A549 (cell line): ENCODE results near the gene CCL4. TPM values are rescaled to one million over a fixed set of nuclear protein-coding genes. Genes with fewer than 3 reads are reported as not detected.

ENCODE experiments used
- ATAC-seq, 2 experiments: fragments of 200-7000 bp in 1 of 2; fragments of >200 bp in 1 of 2; cut with Nextera tagmentation in 1 of 2; cut with Tn5 transposase in 1 of 2; 3 replicates each; pipeline versions ENCODE4 v1.8.0 to v1.9.1; 2018 to 2020; ENCODE audit warnings: mild to moderate bottlenecking in 1 of 2, moderate library complexity in 1 of 2
- CTCF ChIA-PET: fragments of 300-600 bp; sonication (Branson Sonifier 250); formaldehyde crosslinking; extraction: SDS; loops from one replicate; lab custom pipeline; 2021; ENCODE audit warnings: antibody characterized with exemption, inconsistent platforms; lab: Yijun Ruan, JAX
- POLR2A ChIA-PET: fragments of 350-600 bp; formaldehyde crosslinking; extraction: SDS; loops from one replicate; lab custom pipeline; 2021; ENCODE audit warnings: antibody characterized with exemption, inconsistent platforms; lab: Yijun Ruan, JAX
- DNase-seq, 2 experiments: peaks; one replicate each; pipeline versions ENCODE4 v3.0.0 to v3.0.0-alpha.2; 2011 to 2016; ENCODE audit warnings: low read depth in 1 of 2, low spot score in 1 of 2
- FAIRE-seq: peaks from 2 replicates; lab custom pipeline; 2011; peaks lifted over from hg19 to GRCh38; lab: Jason Lieb, UNC
- H3K27ac ChIP-seq, 2 experiments: fragments of >200 bp; sonication (Bioruptor Twin); formaldehyde crosslinking; 3 replicates each; pipeline ENCODE4 v1.5.1; 2016 to 2017
- H3K4me1 ChIP-seq: fragments of >200 bp; sonication (Bioruptor Twin); formaldehyde crosslinking; 3 replicates; pipeline ENCODE4 v1.6.1; 2016
- H3K4me2 ChIP-seq: fragments of >200 bp; sonication (Bioruptor Twin); formaldehyde crosslinking; 3 replicates; pipeline ENCODE4 v1.6.1; 2016
- H3K4me3 ChIP-seq: fragments of >200 bp; sonication (Bioruptor Twin); formaldehyde crosslinking; 3 replicates; pipeline ENCODE4 v1.5.1; 2016
- H3K9me3 ChIP-seq: fragments of >200 bp; sonication (Bioruptor Twin); formaldehyde crosslinking; 3 replicates; pipeline ENCODE4 v1.6.1; 2016
- EHF ChIP-seq: fragments of 250-450 bp; sonication (Bioruptor Pico); IDR thresholded peaks from 2 replicates; pipeline ENCODE4 v1.5.0; 2020; ENCODE audit warnings: mild to moderate bottlenecking
- EP300 ChIP-seq, 2 experiments: fragments of >200 bp; sonication (Bioruptor Twin); formaldehyde crosslinking; IDR thresholded peaks; 2 replicates in 1 of 2; 3 replicates in 1 of 2; pipeline ENCODE4 v1.6.1; 2016 to 2017
- GATA3 ChIP-seq: IDR thresholded peaks from 2 replicates; pipeline ENCODE4 v1.6.1; 2012; ENCODE audit warnings: borderline replicate concordance
- HDAC2 ChIP-seq: fragments of 200-600 bp; sonication (generic); IDR thresholded peaks from 2 replicates; pipeline ENCODE4 v1.6.1; 2016
- HOXA7 ChIP-seq: fragments of 250-450 bp; sonication (Bioruptor Pico); IDR thresholded peaks from 2 replicates; pipeline ENCODE4 v1.5.0; 2020; ENCODE audit warnings: mild to moderate bottlenecking, moderate library complexity
- HOXB13 ChIP-seq: fragments of 250-450 bp; sonication (Bioruptor Pico); IDR thresholded peaks from 2 replicates; pipeline ENCODE4 v1.5.0; 2020; ENCODE audit warnings: low read depth, mild to moderate bottlenecking, moderate library complexity
- HOXB5 ChIP-seq: fragments of 250-450 bp; sonication (Bioruptor Pico); IDR thresholded peaks from 2 replicates; pipeline ENCODE4 v1.5.0; 2020; ENCODE audit warnings: mild to moderate bottlenecking, moderate library complexity
- NR3C1 ChIP-seq: fragments of >200 bp; sonication (Bioruptor Twin); formaldehyde crosslinking; IDR thresholded peaks from 3 replicates; pipeline ENCODE4 v1.6.1; 2017
- POLR2A ChIP-seq: IDR thresholded peaks from 2 replicates; pipeline ENCODE4 v1.6.1; 2012; ENCODE audit warnings: mild to moderate bottlenecking, low read length
- RCOR1 ChIP-seq: fragments of 150-350 bp; IDR thresholded peaks from 2 replicates; pipeline ENCODE4 v1.6.1; 2014; ENCODE audit warnings: antibody characterized with exemption, low read length, low read depth
- RFX5 ChIP-seq: fragments of 450-650 bp; IDR thresholded peaks from 2 replicates; pipeline ENCODE4 v1.7.1; 2014; ENCODE audit warnings: antibody characterized with exemption, mild to moderate bottlenecking, moderate library complexity
- ZNF302 ChIP-seq: fragments of 250-450 bp; sonication (Bioruptor Pico); IDR thresholded peaks from 2 replicates; pipeline ENCODE4 v1.9.0; 2021; ENCODE audit warnings: inconsistent platforms, mild to moderate bottlenecking, moderate library complexity
- WGBS: methylation state at CpG from one replicate; pipeline ENCODE4 v1.1.6; 2017; ENCODE audit errors: missing lambda C conversion rate; 5-methylcytosine and 5-hydroxymethylcytosine counted together
- polyA plus RNA-seq, 4 experiments: library from polyadenylated mRNA; depleted of rRNA in 3 of 4; stranded (reverse); fragments of >200 nt; fragmentation: RNase III in 1 of 4; extraction: RNeasy Plus Mini Kit Qiagen cat#74134 plus additional on column Dnase treatment in 1 of 4; gene quantifications; 2 replicates in 3 of 4; 3 replicates in 1 of 4; pipeline ENCODE4 v1.2.3, GENCODE V29; 2011 to 2017
- small RNA-seq, 6 experiments: library from RNA; depleted of rRNA; stranded (forward); fragments of <200 nt; gene quantifications; one replicate each; pipeline ENCODE3, GENCODE V24; 2012
- TF ChIP-seq, protein P1 (sequence below): fragments of 150-350 bp; IDR thresholded peaks from 2 replicates; pipeline ENCODE4 v1.6.1; 2014; ENCODE audit warnings: low read depth, mild to moderate bottlenecking, low read length

The CCL4 gene
- polyA plus RNA-seq, 2 of the 4 experiments (the other 2 are of a cell fraction): not detected

- no peak overlapping the region for H3K27ac ChIP-seq
- no peak for FAIRE-seq
- POLR2A ChIA-PET: no interaction called here
- TF ChIP-seq EHF: no peak
- no peak for TF ChIP-seq EP300 (IDR thresholded peaks at IDR 0.05)
- TF ChIP-seq HOXB13 (CRISPR knock-in tag): no peak
- TF ChIP-seq RFX5: no peak
- no peak for TF ChIP-seq HDAC2
- no peak for TF ChIP-seq RCOR1
- TF ChIP-seq, protein P1, sequence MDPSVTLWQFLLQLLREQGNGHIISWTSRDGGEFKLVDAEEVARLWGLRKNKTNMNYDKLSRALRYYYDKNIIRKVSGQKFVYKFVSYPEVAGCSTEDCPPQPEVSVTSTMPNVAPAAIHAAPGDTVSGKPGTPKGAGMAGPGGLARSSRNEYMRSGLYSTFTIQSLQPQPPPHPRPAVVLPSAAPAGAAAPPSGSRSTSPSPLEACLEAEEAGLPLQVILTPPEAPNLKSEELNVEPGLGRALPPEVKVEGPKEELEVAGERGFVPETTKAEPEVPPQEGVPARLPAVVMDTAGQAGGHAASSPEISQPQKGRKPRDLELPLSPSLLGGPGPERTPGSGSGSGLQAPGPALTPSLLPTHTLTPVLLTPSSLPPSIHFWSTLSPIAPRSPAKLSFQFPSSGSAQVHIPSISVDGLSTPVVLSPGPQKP: no peak
- no peak for TF ChIP-seq HOXB5 (CRISPR knock-in tag)
- TF ChIP-seq HOXA7 (CRISPR knock-in tag): no peak
- no peak for TF ChIP-seq ZNF302 (CRISPR knock-in tag)
- TF ChIP-seq NR3C1: no peak
- no peak for TF ChIP-seq POLR2A
- TF ChIP-seq GATA3: no peak
- TF ChIP-seq, all 56 proteins: peak for 0
- H3K4me1 ChIP-seq: no peaks in the 10 kb centered on the region
- 20% methylated on average over 10 of the region's 10 CpGs for WGBS
- no peaks in the 10 kb centered on the region for H3K9me3 ChIP-seq
- DNase-seq (no peak), ATAC-seq (no peak)
- H3K4me3 ChIP-seq: no peak overlapping the region
- no peak overlapping the region for H3K4me2 ChIP-seq
- CTCF ChIA-PET: interaction anchor here (1.2 kb wide), 1 partner anchor 185 kb away, joined by 4 read pairs; no protein-coding TSS in a partner anchor
Measured at GRCh38 chr17:36153895-36154610, 50.4 kb downstream of the CCL4 start.

Small RNAs within 50 kb of the gene (small RNA-seq; reads per million reads assigned to genes)
- 0 reads per million in 6 experiments for gene RN7SL301P

Other genes starting within 250 kb of the CCL4 start
- gene HEATR9, start 234.9 kb upstream of the CCL4 start, polyA plus RNA-seq (2011; rRNA removed): not detected in 2 replicates
- gene HEATR9, start 234.9 kb upstream of the CCL4 start, polyA plus RNA-seq (2017; fragmentation: RNase III; extraction: RNeasy Plus Mini Kit Qiagen cat#74134 plus additional on column Dnase treatment): not detected in 3 replicates
- gene CCL5, start 223.5 kb upstream of the CCL4 start, polyA plus RNA-seq (2011; rRNA removed): 0.31 and 1.0 TPM in 2 replicates
- 0.12 to 0.17 TPM in 2 of 3 replicates, not detected in the other for gene CCL5, start 223.5 kb upstream of the CCL4 start, polyA plus RNA-seq (2017; fragmentation: RNase III; extraction: RNeasy Plus Mini Kit Qiagen cat#74134 plus additional on column Dnase treatment)
- 3.9 and 4.6 TPM in 2 replicates for gene RDM1, start 173.1 kb upstream of the CCL4 start, polyA plus RNA-seq (2011; rRNA removed)
- gene RDM1, start 173.1 kb upstream of the CCL4 start, polyA plus RNA-seq (2017; fragmentation: RNase III; extraction: RNeasy Plus Mini Kit Qiagen cat#74134 plus additional on column Dnase treatment): 3.3 to 4.3 TPM (median 3.6 TPM) in 3 replicates
- not detected in 2 replicates for gene LYZL6, start 160.1 kb upstream of the CCL4 start, polyA plus RNA-seq (2011; rRNA removed)
- not detected in 3 replicates for gene LYZL6, start 160.1 kb upstream of the CCL4 start, polyA plus RNA-seq (2017; fragmentation: RNase III; extraction: RNeasy Plus Mini Kit Qiagen cat#74134 plus additional on column Dnase treatment)
- gene CCL16, start 122.3 kb upstream of the CCL4 start, polyA plus RNA-seq (2011; rRNA removed): not detected in 2 replicates
- not detected in 3 replicates for gene CCL16, start 122.3 kb upstream of the CCL4 start, polyA plus RNA-seq (2017; fragmentation: RNase III; extraction: RNeasy Plus Mini Kit Qiagen cat#74134 plus additional on column Dnase treatment)
- gene CCL14, start 117.1 kb upstream of the CCL4 start, polyA plus RNA-seq (2011; rRNA removed): not detected in 2 replicates
- gene CCL14, start 117.1 kb upstream of the CCL4 start, polyA plus RNA-seq (2017; fragmentation: RNase III; extraction: RNeasy Plus Mini Kit Qiagen cat#74134 plus additional on column Dnase treatment): not detected in 3 replicates
- 0.10 TPM in 1 of 2 replicates, not detected in the other for gene CCL15, start 102.3 kb upstream of the CCL4 start, polyA plus RNA-seq (2011; rRNA removed)
- not detected in 3 replicates for gene CCL15, start 102.3 kb upstream of the CCL4 start, polyA plus RNA-seq (2017; fragmentation: RNase III; extraction: RNeasy Plus Mini Kit Qiagen cat#74134 plus additional on column Dnase treatment)
- gene CCL23, start 85.9 kb upstream of the CCL4 start, polyA plus RNA-seq (2011; rRNA removed): not detected in 2 replicates
- gene CCL23, start 85.9 kb upstream of the CCL4 start, polyA plus RNA-seq (2017; fragmentation: RNase III; extraction: RNeasy Plus Mini Kit Qiagen cat#74134 plus additional on column Dnase treatment): not detected in 3 replicates
- gene CCL18, start 39.6 kb upstream of the CCL4 start, polyA plus RNA-seq (2011; rRNA removed): not detected in 2 replicates
- gene CCL18, start 39.6 kb upstream of the CCL4 start, polyA plus RNA-seq (2017; fragmentation: RNase III; extraction: RNeasy Plus Mini Kit Qiagen cat#74134 plus additional on column Dnase treatment): not detected in 3 replicates
- not detected in 2 replicates for gene CCL3, start 13.7 kb upstream of the CCL4 start, polyA plus RNA-seq (2011; rRNA removed)
- not detected in 3 replicates for gene CCL3, start 13.7 kb upstream of the CCL4 start, polyA plus RNA-seq (2017; fragmentation: RNase III; extraction: RNeasy Plus Mini Kit Qiagen cat#74134 plus additional on column Dnase treatment)
- 1.2 and 1.5 TPM in 2 replicates for gene TBC1D3B, start 72.8 kb downstream of the CCL4 start, polyA plus RNA-seq (2011; rRNA removed)
- 4.7 to 5.9 TPM (median 5.6 TPM) in 3 replicates for gene TBC1D3B, start 72.8 kb downstream of the CCL4 start, polyA plus RNA-seq (2017; fragmentation: RNase III; extraction: RNeasy Plus Mini Kit Qiagen cat#74134 plus additional on column Dnase treatment)
- gene CCL3L1, start 92.9 kb downstream of the CCL4 start, polyA plus RNA-seq (2011; rRNA removed): not detected in 2 replicates
- not detected in 3 replicates for gene CCL3L1, start 92.9 kb downstream of the CCL4 start, polyA plus RNA-seq (2017; fragmentation: RNase III; extraction: RNeasy Plus Mini Kit Qiagen cat#74134 plus additional on column Dnase treatment)
- not detected in 2 replicates for gene CCL4L2, start 107.2 kb downstream of the CCL4 start, polyA plus RNA-seq (2011; rRNA removed)
- gene CCL4L2, start 107.2 kb downstream of the CCL4 start, polyA plus RNA-seq (2017; fragmentation: RNase III; extraction: RNeasy Plus Mini Kit Qiagen cat#74134 plus additional on column Dnase treatment): not detected in 3 replicates
- 0.08 TPM in 1 of 2 replicates, not detected in the other for gene TBC1D3I, start 160.7 kb downstream of the CCL4 start, polyA plus RNA-seq (2011; rRNA removed)
- gene TBC1D3I, start 160.7 kb downstream of the CCL4 start, polyA plus RNA-seq (2017; fragmentation: RNase III; extraction: RNeasy Plus Mini Kit Qiagen cat#74134 plus additional on column Dnase treatment): 0.16 to 0.44 TPM (median 0.23 TPM) in 3 replicates
- gene TBC1D3G, start 220.1 kb downstream of the CCL4 start, polyA plus RNA-seq (2011; rRNA removed): 0.12 TPM in 1 of 2 replicates, not detected in the other
- 0.08 TPM in 1 of 3 replicates, not detected in the others for gene TBC1D3G, start 220.1 kb downstream of the CCL4 start, polyA plus RNA-seq (2017; fragmentation: RNase III; extraction: RNeasy Plus Mini Kit Qiagen cat#74134 plus additional on column Dnase treatment)